SH-SY5Y (cell line): ENCODE results near the gene TOLLIP.

Experiments
- GATA2 ChIP-seq: IDR thresholded peaks from 2 replicates; pipeline ENCODE4 v1.6.1; 2011; ENCODE audit warnings: mild to moderate bottlenecking, low read depth, low read length
- GATA3 ChIP-seq: IDR thresholded peaks from 2 replicates; pipeline ENCODE4 v1.6.1; 2011; ENCODE audit warnings: low read depth, mild to moderate bottlenecking, low read length, moderate library complexity

DNA sequence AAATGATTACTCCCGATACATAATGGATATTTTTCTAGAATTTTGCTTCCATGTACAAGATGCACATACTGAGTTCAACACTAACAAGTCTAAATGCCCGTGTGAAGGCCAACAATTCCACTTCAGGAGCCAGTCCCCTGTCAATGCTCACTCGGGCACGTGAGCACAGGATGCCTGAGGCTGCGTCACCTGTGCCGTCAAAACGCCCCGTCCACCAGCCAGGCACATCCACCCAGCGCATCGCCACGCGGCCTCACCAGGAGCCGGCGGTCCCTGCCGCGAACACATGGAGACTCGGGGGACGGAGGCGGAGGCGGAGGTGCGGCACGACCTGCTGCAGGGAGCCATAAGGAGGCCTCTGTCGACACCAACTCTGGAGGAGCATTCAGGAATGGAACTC lies 9.8 kb downstream of the TOLLIP start:
- no peak for TF ChIP-seq GATA2
- TF ChIP-seq GATA3, result no peak
